SHP77 (cell line): ENCODE results near the gene PRKAR2B.
"Not testable (repeated sequence)": the region's sequence is repeated elsewhere in the genome, so short reads cannot be mapped to it uniquely, and the experiment has no call there.

Source experiments
- DNase-seq, 2 experiments: peaks; one replicate each; lab custom pipeline; 2025; lab: John Stamatoyannopoulos, UW

The PRKAR2B gene

GRCh38 chr7:107048783-107049418, 4.4 kb downstream of the PRKAR2B start:
- no peak for DNase-seq

- DNase-seq: no peak
These were observed 5.0 kb downstream of the PRKAR2B start for GRCh38 chr7:107049480-107049879.

- no peak for DNase-seq
These were observed 5.5 kb downstream of the PRKAR2B start for GRCh38 chr7:107049971-107050532.

GRCh38 chr7:107051376-107051775, 6.9 kb downstream of the PRKAR2B start:
- no peak for DNase-seq

- DNase-seq: not testable (repeated sequence)
These were observed 10.5 kb downstream of the PRKAR2B start for GRCh38 chr7:107054965-107055364.

- DNase-seq: not testable (repeated sequence)
These were observed 11.6 kb downstream of the PRKAR2B start for GRCh38 chr7:107056058-107056457.

GRCh38 chr7:107056728-107057473, 12.4 kb downstream of the PRKAR2B start:
- DNase-seq: no peak

- DNase-seq: no peak
These were observed 12.9 kb downstream of the PRKAR2B start for GRCh38 chr7:107057474-107057833.

- no peak for DNase-seq
These were observed 15.0 kb downstream of the PRKAR2B start for GRCh38 chr7:107059468-107059867.

GRCh38 chr7:107063245-107064120, 19.0 kb downstream of the PRKAR2B start:
- no peak for DNase-seq

- DNase-seq: no peak
These were observed 19.8 kb downstream of the PRKAR2B start for GRCh38 chr7:107064255-107064654.

- no peak for DNase-seq
These were observed 21.4 kb downstream of the PRKAR2B start for GRCh38 chr7:107065929-107066247.

GRCh38 chr7:107068156-107068555, 23.7 kb downstream of the PRKAR2B start:
- no peak for DNase-seq

GRCh38 chr7:107069457-107069856, 25.0 kb downstream of the PRKAR2B start:
- no peak for DNase-seq

GRCh38 chr7:107070710-107071109, 26.2 kb downstream of the PRKAR2B start:
- DNase-seq: no peak

- DNase-seq: no peak
These were observed 26.6 kb downstream of the PRKAR2B start for GRCh38 chr7:107071129-107071528.

GRCh38 chr7:107072133-107072532, 27.6 kb downstream of the PRKAR2B start:
- no peak for DNase-seq

- DNase-seq: peak in 1 of 2 experiments; percentile 5
These were observed 31.5 kb downstream of the PRKAR2B start for GRCh38 chr7:107075863-107076574.

GRCh38 chr7:107076781-107077698, 32.5 kb downstream of the PRKAR2B start:
- DNase-seq: no peak

- DNase-seq: no peak
These were observed 33.4 kb downstream of the PRKAR2B start for GRCh38 chr7:107077699-107078516.
